ENCODE measurements around the gene BLOC1S1. TPM values are rescaled to one million over a fixed set of nuclear protein-coding genes. Genes with fewer than 3 reads are reported as not detected.

BLOC1S1 gene
- total RNA-seq, 1 donor from 2014 or later = 67.3 TPM

- Mint-ChIP-seq H3K9me3 (ENCODE audit: low read depth) (no peaks in the 10 kb centered on the region), H3K27me3 (ENCODE audit: low read depth) (no peaks in the 10 kb centered on the region), H3K36me3 (ENCODE audit: low read depth) (peaks cover 7% of the 10 kb centered on the region), H3K4me1 (ENCODE audit: low read depth) (peaks cover 35% of the 10 kb centered on the region), H3K27ac (ENCODE audit: unreplicated experiment) (peak overlapping the region; percentile 71), H3K4me3 (ENCODE audit: unreplicated experiment) (peak overlapping the region; percentile 89)
- TF ChIP-seq CTCF (IDR thresholded peaks at IDR 0.05) = no peak
- no peak for DNase-seq (ENCODE audit: low spot score)
Observed at GRCh38 chr12:55745361-55746173, 29.7 kb downstream of the BLOC1S1 start.

- peak overlapping the region; percentile 59 for H3K27ac Mint-ChIP-seq (ENCODE audit: unreplicated experiment)
- no peak for DNase-seq (ENCODE audit: low spot score)
Observed at GRCh38 chr12:55746174-55746912, 30.5 kb downstream of the BLOC1S1 start.

GRCh38 chr12:55746913-55747231, 31.0 kb downstream of the BLOC1S1 start:
- Mint-ChIP-seq H3K27me3 (ENCODE audit: low read depth) (no peaks in the 10 kb centered on the region), H3K4me1 (ENCODE audit: low read depth) (peaks cover 35% of the 10 kb centered on the region), H3K36me3 (ENCODE audit: low read depth) (peaks cover 12% of the 10 kb centered on the region), H3K4me3 (ENCODE audit: unreplicated experiment) (no peak overlapping the region), H3K27ac (ENCODE audit: unreplicated experiment) (no peak overlapping the region), H3K9me3 (ENCODE audit: low read depth) (no peaks in the 10 kb centered on the region)
- no peak for TF ChIP-seq CTCF (IDR thresholded peaks at IDR 0.05)
- no peak for DNase-seq (ENCODE audit: low spot score)

More at GRCh38 chr12:55746174-55746912, 30.5 kb downstream of the BLOC1S1 start:
- Mint-ChIP-seq H3K36me3 (ENCODE audit: low read depth) (peaks cover 11% of the 10 kb centered on the region), H3K9me3 (ENCODE audit: low read depth) (no peaks in the 10 kb centered on the region), H3K4me3 (ENCODE audit: unreplicated experiment) (peak overlapping the region; percentile 3), H3K27me3 (ENCODE audit: low read depth) (no peaks in the 10 kb centered on the region), H3K4me1 (ENCODE audit: low read depth) (peaks cover 35% of the 10 kb centered on the region)
- TF ChIP-seq CTCF (IDR thresholded peaks at IDR 0.05) = no peak

GRCh38 chr12:55748230-55748993, 32.6 kb downstream of the BLOC1S1 start:
- no peaks in the 10 kb centered on the region for H3K9me3 Mint-ChIP-seq (ENCODE audit: low read depth)
- H3K4me1 Mint-ChIP-seq (ENCODE audit: low read depth) = peaks cover 30% of the 10 kb centered on the region
- H3K36me3 Mint-ChIP-seq (ENCODE audit: low read depth) = peaks cover 23% of the 10 kb centered on the region
- no peak for DNase-seq (ENCODE audit: low spot score)
- no peak overlapping the region for H3K4me3 Mint-ChIP-seq (ENCODE audit: unreplicated experiment)
- TF ChIP-seq CTCF (IDR thresholded peaks at IDR 0.05) = no peak
- H3K27ac Mint-ChIP-seq (ENCODE audit: unreplicated experiment) = no peak overlapping the region
- H3K27me3 Mint-ChIP-seq (ENCODE audit: low read depth) = no peaks in the 10 kb centered on the region

- peaks cover 41% of the 10 kb centered on the region for H3K36me3 Mint-ChIP-seq (ENCODE audit: low read depth)
- peak overlapping the region; percentile 42 for H3K27ac Mint-ChIP-seq (ENCODE audit: unreplicated experiment)
- no peak for TF ChIP-seq CTCF (IDR thresholded peaks at IDR 0.05)
- peaks cover 4% of the 10 kb centered on the region for H3K4me1 Mint-ChIP-seq (ENCODE audit: low read depth)
- H3K27me3 Mint-ChIP-seq (ENCODE audit: low read depth) = no peaks in the 10 kb centered on the region
- H3K4me3 Mint-ChIP-seq (ENCODE audit: unreplicated experiment) = no peak overlapping the region
- no peak for DNase-seq (ENCODE audit: low spot score)
- no peaks in the 10 kb centered on the region for H3K9me3 Mint-ChIP-seq (ENCODE audit: low read depth)
Observed at GRCh38 chr12:55755246-55755645, 39.4 kb downstream of the BLOC1S1 start.
